Right hindlimb (tissue), 1 donor: Measurements from ENCODE around the gene SERPINB11.
"Not testable (repeated sequence)": the region's sequence is repeated elsewhere in the genome, so short reads cannot be mapped to it uniquely, and the experiment has no call there.

ENCODE experiments used
- DNase-seq: peaks from one replicate; pipeline ENCODE4 v3.0.0-alpha.2; 2018

SERPINB11 gene

DNA sequence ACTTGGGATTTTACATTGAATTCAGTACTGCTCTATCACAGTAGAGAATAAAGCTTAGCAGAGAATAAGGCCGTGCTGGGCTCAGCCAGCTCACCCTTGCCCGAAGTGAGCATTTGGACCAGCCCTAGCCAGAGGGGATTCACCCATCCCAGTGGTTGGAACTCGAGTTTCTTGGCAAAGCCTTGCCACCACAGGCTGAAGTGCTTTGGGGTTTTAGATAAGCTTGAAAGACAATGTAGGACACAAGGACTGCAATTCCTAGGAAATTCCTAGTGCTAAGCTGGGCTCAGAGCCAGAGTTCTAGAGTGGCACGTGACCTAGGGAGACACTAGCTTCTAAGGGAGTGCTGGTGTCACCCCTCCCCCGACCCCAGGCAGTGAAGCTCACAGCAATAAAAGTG is 28.0 kb downstream of the SERPINB11 start:
- DNase-seq: no peak

DNA sequence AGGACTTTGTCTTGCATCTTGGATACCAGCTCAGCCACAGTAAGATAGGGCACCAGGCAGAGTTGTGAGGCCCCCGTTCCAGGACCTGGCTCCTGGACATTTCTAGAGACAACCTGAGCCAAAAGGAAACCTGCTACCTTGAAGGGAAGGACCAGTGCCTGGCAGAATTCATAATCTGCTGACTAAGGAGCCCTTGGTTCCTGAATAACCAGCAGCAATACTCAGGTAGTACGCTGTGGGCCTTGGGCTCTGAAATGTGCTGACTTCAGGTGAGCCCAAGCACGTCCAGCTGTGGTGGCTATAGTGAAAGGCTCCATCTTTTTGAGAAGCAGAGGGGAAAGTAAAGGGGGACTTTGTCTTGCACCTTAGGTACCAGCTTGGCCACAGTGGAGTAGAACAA is 28.5 kb downstream of the SERPINB11 start:
- DNase-seq: no peak

DNA sequence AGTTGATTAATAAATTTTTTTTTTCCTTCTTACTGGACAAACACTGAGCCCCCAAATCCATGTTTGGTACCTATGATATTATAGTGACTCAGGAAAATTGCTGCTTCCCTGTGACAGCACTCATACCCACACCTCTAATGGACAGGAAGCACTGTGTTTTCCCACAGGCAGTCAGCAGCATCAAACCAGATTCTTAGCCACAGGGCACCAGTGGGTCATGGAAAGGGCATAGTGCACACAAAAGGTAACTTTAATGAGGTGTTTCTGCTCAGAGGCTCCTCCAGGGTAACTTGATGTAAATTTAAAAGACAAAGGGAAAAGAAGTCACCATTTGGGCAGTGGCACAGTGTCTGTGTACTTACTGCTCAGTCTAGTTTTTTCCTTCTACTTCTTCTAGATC is 34.1 kb downstream of the SERPINB11 start:
- DNase-seq: no peak

DNA sequence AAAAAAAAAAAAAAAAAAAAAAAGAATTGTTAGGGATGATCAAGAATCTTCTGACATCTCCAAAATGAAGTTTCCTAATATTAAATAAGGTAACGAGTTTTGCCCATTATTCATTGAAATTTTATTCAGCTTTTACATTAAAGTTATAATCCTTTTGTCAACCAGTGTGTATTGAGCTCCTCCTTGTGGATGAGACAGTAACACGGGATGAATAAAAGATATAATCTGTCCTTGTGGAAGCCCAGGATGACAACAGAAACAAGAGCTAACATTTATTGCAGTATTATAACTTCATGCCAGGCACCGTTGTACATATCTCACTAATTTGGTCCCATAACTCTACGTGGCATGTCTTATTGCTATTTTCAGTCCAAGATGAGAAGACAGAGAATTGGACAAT is 39.0 kb downstream of the SERPINB11 start:
- DNase-seq: no peak

DNA sequence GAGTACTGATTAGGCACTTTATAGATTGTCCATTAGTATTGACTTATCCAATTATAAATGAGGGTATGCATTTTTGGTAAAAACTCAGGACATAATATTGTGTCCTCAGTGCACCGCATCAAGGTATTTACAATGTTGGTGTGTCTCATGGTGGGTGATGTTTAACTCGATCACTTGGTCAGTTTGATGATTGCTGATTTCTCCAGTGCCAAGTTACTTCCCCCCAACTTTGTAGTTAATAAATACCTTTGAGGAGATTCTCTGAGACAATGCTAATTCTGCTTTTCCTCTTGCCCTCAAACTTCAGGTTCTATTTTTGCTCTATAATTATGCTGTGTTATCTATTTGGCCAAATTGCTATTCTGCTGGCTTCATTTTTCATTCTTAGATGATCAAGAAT is 44.2 kb downstream of the SERPINB11 start:
- no peak for DNase-seq

DNA sequence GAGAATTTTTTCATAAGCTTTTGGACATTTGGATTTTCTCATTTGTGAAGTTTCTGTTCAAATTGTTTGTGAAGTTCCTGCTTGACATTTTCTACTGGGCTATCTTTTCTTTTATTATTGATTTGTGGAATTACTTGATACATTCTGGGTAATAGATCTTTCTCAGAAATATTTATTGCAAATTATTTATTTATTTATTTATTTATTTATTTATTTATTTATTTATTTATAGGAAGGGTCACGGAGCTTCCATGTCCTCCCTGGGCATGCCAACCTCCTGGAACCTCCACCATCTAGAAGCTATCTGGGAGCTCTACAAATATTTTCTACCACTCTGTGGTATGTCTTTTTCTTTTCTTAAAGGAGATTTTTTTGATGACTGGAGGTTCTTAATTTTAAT is 46.7 kb downstream of the SERPINB11 start:
- DNase-seq: no peak

DNA sequence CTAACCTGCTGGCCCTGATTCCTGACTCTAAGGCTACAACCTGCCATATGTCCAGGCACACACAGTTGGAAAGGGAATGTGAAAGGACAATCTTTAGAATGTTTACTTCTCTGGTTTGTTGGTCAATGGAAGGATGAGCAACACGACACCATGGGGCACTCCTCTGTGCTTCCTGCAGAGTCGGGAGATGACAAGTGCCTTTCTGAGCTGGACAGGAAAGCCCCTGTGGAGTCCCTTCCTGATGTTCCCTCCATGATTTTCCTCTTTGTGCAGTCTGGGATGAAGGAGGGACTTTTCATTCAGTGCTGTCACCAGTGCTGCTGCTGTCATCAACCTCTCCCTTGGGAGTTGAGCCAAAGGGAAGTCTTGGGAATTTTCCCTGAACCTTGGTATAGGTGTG is 49.9 kb downstream of the SERPINB11 start:
- DNase-seq: no peak

DNA sequence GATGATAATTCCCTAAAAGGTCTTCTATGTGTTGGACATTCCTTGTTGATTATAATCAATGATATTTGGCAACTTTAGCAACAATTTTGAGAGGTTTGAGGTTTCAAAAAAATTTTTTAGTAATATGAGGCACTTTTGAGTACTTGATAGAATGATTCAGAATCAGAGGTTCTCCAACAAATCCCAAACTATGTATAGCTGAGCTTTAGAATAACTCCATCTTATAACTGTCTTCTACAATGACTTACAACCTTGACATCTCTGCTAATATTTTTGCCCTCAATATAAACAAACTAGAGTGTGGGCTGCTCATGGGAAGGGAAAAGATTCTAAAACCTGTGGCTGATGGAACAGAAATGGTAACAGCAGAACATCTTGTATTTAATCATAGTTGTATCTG is 50.9 kb downstream of the SERPINB11 start:
- DNase-seq: no peak

DNA sequence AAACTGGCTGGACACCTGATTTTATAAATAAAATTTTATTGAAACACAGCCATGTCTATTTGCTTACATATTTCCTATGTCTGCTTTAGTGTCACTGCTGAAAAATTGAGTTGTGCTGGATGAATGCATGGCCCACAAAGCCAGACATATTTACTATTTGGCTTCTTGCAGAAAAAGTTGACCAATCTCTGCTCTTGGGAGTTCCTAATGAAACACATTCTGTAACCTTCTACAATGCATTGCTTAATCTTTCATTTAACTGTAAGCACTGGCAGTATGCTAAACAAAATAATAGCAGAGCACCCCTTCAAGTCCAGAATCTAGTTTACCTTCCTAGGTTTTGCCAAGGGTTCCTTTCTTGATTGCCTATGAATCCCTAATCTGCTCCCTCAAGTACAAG is 54.8 kb downstream of the SERPINB11 start:
- no peak for DNase-seq

DNA sequence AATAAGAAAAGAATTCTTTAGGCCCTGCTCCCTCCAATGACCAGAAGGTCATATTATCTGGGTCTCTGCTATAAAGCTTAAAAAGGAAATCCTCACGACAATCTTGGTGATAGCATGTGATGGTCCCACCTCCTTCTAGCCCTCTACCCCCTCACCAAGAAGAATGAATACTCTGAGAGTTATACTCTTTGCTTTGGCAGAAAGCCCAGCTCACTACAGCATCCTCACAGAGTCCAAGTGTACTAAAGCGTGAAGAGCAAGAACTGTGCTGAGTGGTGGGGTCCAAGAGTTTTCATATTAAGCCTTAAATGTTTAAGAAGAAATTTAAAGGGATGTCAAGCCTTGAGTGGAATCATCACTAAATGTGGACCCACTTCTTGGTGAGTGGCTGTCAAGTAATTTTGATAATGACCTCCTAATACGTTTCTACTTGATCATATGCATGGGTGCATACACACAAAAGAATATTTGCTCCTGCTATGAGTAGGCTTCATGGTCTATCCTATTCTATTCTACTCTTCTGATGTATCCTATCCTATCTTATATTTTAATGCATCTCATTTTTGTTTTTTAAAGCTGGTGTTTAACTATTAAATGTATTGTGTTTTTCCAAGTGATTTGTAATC is 56.0 kb downstream of the SERPINB11 start:
- no peak for DNase-seq

DNA sequence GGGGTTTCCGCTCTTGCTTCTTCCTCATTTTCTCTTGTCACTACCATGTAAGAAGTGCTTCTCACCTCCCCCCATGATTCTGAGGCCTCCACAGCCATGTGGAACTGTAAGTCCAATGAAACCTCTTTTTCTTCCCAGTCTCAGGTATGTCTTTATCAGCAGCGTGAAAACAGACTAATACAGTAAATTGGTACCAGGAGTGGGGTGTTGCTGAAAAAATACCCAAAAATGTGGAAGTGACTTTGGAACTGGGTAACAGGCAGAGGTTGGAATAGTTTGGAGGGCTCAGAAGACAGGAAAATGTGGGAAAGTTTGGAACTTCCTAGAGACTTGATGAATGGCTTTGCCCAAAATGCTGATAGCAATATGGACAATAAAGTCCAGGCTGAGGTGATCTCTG is 57.0 kb downstream of the SERPINB11 start:
- not testable (repeated sequence) for DNase-seq

DNA sequence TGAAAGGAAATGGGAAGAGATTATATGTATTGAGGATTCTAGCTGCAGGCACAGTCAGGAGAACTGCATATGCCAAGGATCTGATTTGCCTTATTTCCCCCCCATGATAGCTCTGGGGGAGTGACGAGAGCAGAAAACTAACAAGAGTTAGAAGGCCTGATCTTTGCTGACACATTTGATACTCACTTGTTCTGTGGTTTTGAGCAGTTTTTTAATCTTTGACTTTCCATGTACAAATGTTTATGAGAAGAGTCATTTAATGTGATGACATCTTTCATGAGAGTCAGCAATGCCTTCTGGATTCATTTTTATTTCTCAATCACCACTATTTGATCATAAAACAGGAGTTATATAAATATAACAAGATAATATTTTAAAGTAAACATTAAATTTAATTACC is 59.8 kb downstream of the SERPINB11 start:
- no peak for DNase-seq

DNA sequence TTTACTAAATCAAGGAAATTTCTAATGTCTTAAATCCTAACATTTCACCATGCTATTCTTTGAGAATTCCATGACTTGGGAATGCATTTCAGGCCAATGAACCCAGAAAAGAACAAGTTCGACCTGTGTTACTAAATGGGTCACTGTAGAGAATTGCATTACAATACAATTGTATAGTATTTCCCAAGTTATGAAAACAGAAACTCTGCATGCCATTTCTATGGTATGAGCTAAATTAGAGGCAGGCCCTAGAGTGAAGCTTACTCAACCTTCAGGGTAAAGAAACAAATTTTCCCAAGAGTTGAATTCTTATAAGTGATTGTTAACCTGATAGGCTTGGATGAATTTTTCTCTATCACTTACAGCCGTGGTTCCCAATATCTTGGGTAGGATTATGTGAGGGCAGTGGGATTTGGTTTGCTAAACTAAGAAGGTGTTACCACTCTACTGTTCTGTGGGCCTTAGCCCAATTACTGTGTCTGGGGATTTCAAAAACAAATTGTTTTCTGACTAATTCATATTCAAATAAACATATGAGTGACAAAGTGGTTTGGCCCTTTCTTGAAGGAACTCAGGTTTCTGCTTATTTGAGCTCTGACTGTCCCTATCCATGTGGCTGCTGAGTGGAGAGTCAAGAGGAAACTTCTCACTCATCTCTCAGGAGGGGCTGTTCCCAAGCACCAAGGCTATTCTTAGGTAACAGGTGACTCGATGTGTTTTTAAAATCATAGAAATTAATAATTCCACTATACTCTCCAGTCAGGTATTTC is 61.3 kb downstream of the SERPINB11 start:
- DNase-seq: no peak

DNA sequence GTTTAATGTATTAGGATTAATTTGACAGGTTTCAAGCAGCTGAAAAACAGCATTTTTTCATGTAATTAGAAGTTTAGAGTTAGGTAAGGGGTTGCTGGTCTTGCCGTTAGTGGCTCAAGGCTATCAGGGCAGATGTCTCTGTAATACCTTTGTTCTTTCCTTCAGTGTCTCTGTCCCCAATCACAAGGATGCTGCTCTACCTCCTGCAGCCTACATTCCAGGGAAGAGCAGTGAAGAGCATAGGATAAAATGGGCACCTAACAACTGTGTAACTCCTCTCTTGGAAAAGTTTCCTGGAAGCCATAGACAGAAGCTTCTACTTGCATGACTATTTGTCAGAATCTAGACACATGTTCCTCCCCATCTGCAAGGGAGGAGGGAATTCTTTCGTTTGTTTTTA is 63.1 kb downstream of the SERPINB11 start:
- DNase-seq: no peak
